Tibial nerve (tissue), 4 donors: Measurements from ENCODE around the gene C20orf96. TPM values are rescaled to one million over a fixed set of nuclear protein-coding genes. Genes with fewer than 3 reads are reported as not detected.

ENCODE experiments used
- DNase-seq, 2 donors: peaks; one replicate each; pipeline ENCODE4 v3.0.0-alpha.2; 2019; ENCODE audit warnings: low spot score in 2 of 2
- H3K27ac ChIP-seq, 4 donors: fragments of 200-600 bp; sonication (generic) in 3 of 4; one replicate each; pipeline ENCODE4 v1.5.1; 2017 to 2019; ENCODE audit warnings: mild to moderate bottlenecking in 1 of 4
- H3K27me3 ChIP-seq, 2 donors: fragments of 200-600 bp; sonication (generic) in 1 of 2; one replicate each; pipeline versions ENCODE4 v1.5.1 to v1.6.0; 2017 to 2019
- H3K36me3 ChIP-seq, 3 donors: fragments of 200-600 bp; sonication (generic); one replicate each; pipeline ENCODE4 v1.5.1; 2018 to 2019
- H3K4me1 ChIP-seq, 4 donors: fragments of 200-600 bp; sonication (generic) in 3 of 4; one replicate each; pipeline ENCODE4 v1.5.1; 2017 to 2019
- H3K4me3 ChIP-seq, 4 donors: fragments of 200-600 bp; sonication (generic) in 3 of 4; one replicate each; pipeline ENCODE4 v1.5.1; 2017 to 2019; ENCODE audit warnings: mild to moderate bottlenecking in 1 of 4, moderate library complexity in 1 of 4
- H3K9me3 ChIP-seq, 4 donors: fragments of 200-600 bp; sonication (generic) in 3 of 4; one replicate each; pipeline ENCODE4 v1.5.1; 2017 to 2019
- CTCF ChIP-seq, 5 experiments: fragments of 200-600 bp in 3 of 5; fragments of 450-650 bp in 2 of 5; sonication (generic) in 3 of 5; IDR thresholded peaks; one replicate each; pipeline ENCODE4 v1.5.1; 2016 to 2019; ENCODE audit warnings: antibody characterized with exemption in 5 of 5, mild to moderate bottlenecking in 3 of 5, moderate library complexity in 2 of 5
- EP300 ChIP-seq, 2 donors: sonication (generic); formaldehyde crosslinking; IDR thresholded peaks; one replicate each; pipeline ENCODE4 v1.6.1; 2017; ENCODE audit warnings: antibody characterized with exemption in 2 of 2, mild to moderate bottlenecking in 1 of 2
- POLR2A ChIP-seq, 2 donors: fragments of 450-650 bp; IDR thresholded peaks; one replicate each; pipeline ENCODE4 v1.6.1; 2017; ENCODE audit warnings: antibody characterized with exemption in 2 of 2, mild to moderate bottlenecking in 2 of 2, moderate library complexity in 2 of 2
- WGBS, 2 donors: methylation state at CpG; one replicate each; pipeline ENCODE4 v1.1.5; 2018; 5-methylcytosine and 5-hydroxymethylcytosine counted together
- total RNA-seq, 4 donors: library from RNA; depleted of rRNA; stranded (reverse); fragments of >200 nt; gene quantifications; one replicate each; pipeline ENCODE4 v1.1.0, GENCODE V29; 2016

Gene C20orf96
- total RNA-seq, 4 donors from 2014 or later, result 3.5 to 8.7 (median 4.5) TPM

DNA sequence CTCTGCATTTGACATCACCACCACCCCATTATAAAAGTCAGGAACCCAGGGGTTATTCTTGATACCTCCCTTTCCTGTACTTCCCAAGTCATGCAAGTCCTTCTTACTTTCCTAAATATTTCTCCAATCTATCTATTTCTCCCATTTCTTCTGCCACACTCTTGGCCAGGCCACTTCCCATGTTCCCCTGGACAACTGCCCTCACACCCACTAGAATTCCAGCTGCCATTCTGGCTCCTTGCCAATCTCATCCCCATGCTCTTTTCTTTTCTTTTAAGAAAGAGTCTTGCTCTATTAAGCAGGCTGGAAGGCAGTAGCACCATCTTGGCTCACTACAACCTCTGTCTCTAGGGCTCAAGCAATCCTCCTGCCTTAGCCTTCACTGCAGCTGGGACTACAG lies 17.8 kb downstream of the C20orf96 start:
- TF ChIP-seq CTCF (IDR thresholded peaks at IDR 0.05) (no peak), POLR2A (IDR thresholded peaks at IDR 0.05) (no peak), EP300 (IDR thresholded peaks at IDR 0.05) (no peak)
- Histone ChIP-seq H3K4me3 (no peak overlapping the region), H3K36me3 (peaks cover 0 to 36% (median 0%) of the 10 kb centered on the region in 3 donors), H3K27ac (no peak overlapping the region), H3K4me1 (no peaks in the 10 kb centered on the region), H3K9me3 (no peaks in the 10 kb centered on the region), H3K27me3 (no peaks in the 10 kb centered on the region)
- no peak for DNase-seq

- Histone ChIP-seq H3K4me1 (peaks cover 0 to 10% (median 0%) of the 10 kb centered on the region in 4 donors), H3K4me3 (no peak overlapping the region), H3K27ac (no peak overlapping the region), H3K27me3 (no peaks in the 10 kb centered on the region), H3K9me3 (no peaks in the 10 kb centered on the region), H3K36me3 (peaks cover 0 to 24% (median 0%) of the 10 kb centered on the region in 3 donors)
- TF ChIP-seq EP300 (IDR thresholded peaks at IDR 0.05), result no peak
- no peak for TF ChIP-seq CTCF (IDR thresholded peaks at IDR 0.05)
- TF ChIP-seq POLR2A (IDR thresholded peaks at IDR 0.05), result no peak
- no peak for DNase-seq
These were observed 19.0 kb downstream of the C20orf96 start for GRCh38 chr20:271528-271927.

DNA sequence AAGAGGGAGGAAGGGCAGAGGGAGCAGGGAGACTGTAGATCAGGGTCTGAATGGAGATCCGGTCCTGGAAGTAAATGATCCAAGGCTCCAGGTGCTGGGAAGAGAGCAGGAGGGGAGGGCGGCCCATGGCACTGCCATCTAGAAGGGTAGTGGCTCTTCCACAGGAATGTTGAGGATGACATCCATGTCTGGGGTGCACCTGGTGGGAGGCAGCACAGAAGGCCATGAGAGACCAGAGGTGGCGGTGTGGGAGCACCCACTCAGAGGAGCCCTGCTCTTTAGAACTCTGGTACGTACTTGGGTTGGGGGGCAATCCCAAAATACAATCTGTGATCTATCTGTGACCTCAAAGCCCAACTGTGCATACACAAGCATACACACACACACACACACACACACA lies 19.5 kb downstream of the C20orf96 start:
- H3K9me3 ChIP-seq, result no peaks in the 10 kb centered on the region
- WGBS, 2 donors, result 82 to 86% methylated on average over 2 to 4 of the region's 4 CpGs

GRCh38 chr20:270517-270916 lies 20.0 kb downstream of the C20orf96 start:
- no peak for TF ChIP-seq EP300 (IDR thresholded peaks at IDR 0.05)
- TF ChIP-seq CTCF (IDR thresholded peaks at IDR 0.05), result no peak
- TF ChIP-seq POLR2A (IDR thresholded peaks at IDR 0.05), result no peak
- Histone ChIP-seq H3K4me3 (no peak overlapping the region), H3K27me3 (no peaks in the 10 kb centered on the region), H3K36me3 (peaks cover 0 to 14% (median 0%) of the 10 kb centered on the region in 3 donors), H3K27ac (no peak overlapping the region), H3K9me3 (no peaks in the 10 kb centered on the region), H3K4me1 (peaks cover 0 to 14% (median 0%) of the 10 kb centered on the region in 4 donors)
- no peak for DNase-seq
- 92 to 94% methylated on average over 5 of the region's 5 CpGs for WGBS, 2 donors

More for the DNA sequence above, 19.5 kb downstream of the C20orf96 start:
- H3K27ac ChIP-seq, result no peak overlapping the region
- DNase-seq, result no peak
- H3K4me1 ChIP-seq, result peaks cover 0 to 14% (median 0%) of the 10 kb centered on the region in 4 donors
- peaks cover 0 to 20% (median 0%) of the 10 kb centered on the region in 3 donors for H3K36me3 ChIP-seq
- no peak overlapping the region for H3K4me3 ChIP-seq
- no peak for TF ChIP-seq CTCF (IDR thresholded peaks at IDR 0.05)
- TF ChIP-seq POLR2A (IDR thresholded peaks at IDR 0.05), result no peak
- no peak for TF ChIP-seq EP300 (IDR thresholded peaks at IDR 0.05)
- no peaks in the 10 kb centered on the region for H3K27me3 ChIP-seq

GRCh38 chr20:266596-267562 lies 23.7 kb downstream of the C20orf96 start:
- TF ChIP-seq CTCF (IDR thresholded peaks at IDR 0.05) (peak; percentile 93 to 96 (median 95)), POLR2A (IDR thresholded peaks at IDR 0.05) (no peak)
- peak overlapping the region in 2 of 4 donors; percentile 54 to 57 for H3K27ac ChIP-seq

More at GRCh38 chr20:266596-267562, 23.7 kb downstream of the C20orf96 start:
- 9% methylated on average over 42 to 43 of the region's 43 CpGs for WGBS, 2 donors
- H3K4me1 ChIP-seq, result peaks cover 0 to 14% (median 0%) of the 10 kb centered on the region in 4 donors
- peaks cover 0 to 3% (median 0%) of the 10 kb centered on the region in 3 donors for H3K36me3 ChIP-seq
- no peaks in the 10 kb centered on the region for H3K27me3 ChIP-seq
- peak; percentile 77 to 89 for DNase-seq
- H3K9me3 ChIP-seq, result no peaks in the 10 kb centered on the region
- peak overlapping the region; percentile 31 to 59 (median 49) for H3K4me3 ChIP-seq
